HuH-7 (cell line): ENCODE data around the gene STK38.
"Not testable (repeated sequence)": the region's sequence is repeated elsewhere in the genome, so short reads cannot be mapped to it uniquely, and the experiment has no call there.

Experiments
- DNase-seq: peaks from one replicate; pipeline ENCODE4 v3.0.0; 2011; ENCODE audit warnings: low spot score

The STK38 gene

DNA sequence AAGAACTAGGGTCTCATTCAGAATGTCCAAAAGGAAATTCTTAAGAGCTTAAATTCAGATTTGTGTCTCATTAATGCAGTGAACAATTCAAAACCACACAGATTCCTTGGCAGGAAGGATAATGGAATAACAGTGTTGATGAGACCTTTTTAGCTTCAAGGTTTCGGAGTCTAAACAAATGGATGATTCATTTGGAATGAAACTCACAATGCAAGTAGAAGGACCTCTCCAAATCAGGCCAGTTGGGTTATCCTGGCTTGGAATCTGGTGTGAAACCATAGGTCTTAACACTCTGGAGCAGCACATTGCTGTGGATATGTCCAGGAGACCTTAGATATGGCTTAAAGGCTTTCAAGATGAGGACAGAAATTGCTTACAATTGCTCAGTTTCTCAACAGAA is 59.6 kb downstream of the STK38 start:
- DNase-seq, result no peak

GRCh38 chr6:36484736-36485135 is 62.5 kb downstream of the STK38 start:
- DNase-seq, result no peak

DNA sequence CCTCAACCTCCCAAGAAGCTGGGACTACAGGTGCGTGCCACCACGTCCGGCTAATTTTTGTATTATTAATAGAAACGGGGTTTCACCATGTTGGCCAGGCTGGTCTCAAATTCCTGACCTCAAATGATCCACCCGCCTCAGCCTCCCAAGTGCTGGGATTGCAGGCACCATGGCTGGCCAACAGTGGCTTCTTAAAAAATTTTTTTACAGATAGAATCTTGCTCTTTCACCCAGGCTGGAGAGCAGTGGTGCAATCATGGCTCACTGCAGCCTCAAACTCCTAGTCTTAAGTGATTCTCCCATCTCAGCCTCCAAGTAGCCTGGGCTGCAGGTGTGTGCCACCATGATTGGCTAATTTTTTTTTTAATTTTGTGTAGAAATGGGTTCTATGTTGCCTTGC is 64.0 kb downstream of the STK38 start:
- not testable (repeated sequence) for DNase-seq

- DNase-seq, result no peak
These were observed 68.0 kb downstream of the STK38 start for GRCh38 chr6:36479256-36479655.

- DNase-seq, result no peak
These were observed 69.2 kb downstream of the STK38 start for GRCh38 chr6:36478051-36478526.

GRCh38 chr6:36469946-36470345 is 77.3 kb downstream of the STK38 start:
- DNase-seq, result no peak

DNA sequence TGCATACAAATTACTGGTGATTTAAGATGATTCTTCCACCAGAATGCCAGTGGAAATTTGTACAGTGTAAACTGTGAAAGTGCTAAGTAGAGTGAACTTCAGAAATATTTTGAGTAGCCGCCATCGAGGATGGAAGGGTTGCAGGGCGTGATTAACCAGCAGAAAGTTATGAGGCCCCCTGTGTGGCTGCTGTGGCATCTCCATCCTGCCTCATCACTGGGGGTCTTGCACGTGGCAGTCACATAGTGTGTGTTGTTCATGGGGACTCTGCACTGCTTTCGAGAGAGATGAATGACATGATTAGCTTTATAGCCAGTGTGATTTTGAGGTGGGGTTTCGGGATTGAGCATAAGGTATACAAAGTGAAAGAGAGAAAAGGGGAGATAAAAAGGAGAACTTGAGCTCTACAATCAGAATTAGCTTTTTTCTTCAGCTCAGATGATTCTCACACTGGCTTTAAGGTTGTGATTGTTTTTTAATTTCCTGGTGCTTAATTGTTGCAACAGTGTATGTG is 78.1 kb downstream of the STK38 start:
- no peak for DNase-seq

- DNase-seq, result no peak
These were observed 79.7 kb downstream of the STK38 start for GRCh38 chr6:36467625-36468024.

- no peak for DNase-seq
These were observed 83.0 kb downstream of the STK38 start for GRCh38 chr6:36464233-36464632.

DNA sequence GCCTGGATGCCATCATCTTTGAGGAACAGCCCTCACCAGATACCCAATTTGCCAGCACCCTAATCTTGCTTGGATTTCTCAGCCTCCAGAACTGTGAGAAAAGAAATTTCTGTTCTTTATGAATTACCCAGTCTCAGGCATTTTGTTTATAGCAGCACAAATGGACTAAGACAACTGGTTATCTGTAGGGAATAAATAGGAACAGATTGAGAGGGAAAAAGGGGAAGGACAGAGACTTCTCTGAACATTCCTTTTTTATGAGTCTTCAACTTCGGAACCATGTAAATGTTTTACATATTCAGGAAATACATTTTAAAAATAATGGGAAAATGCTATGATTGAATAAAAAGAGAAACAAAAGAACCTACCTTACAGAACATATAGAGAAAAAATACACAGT is 83.6 kb downstream of the STK38 start:
- no peak for DNase-seq

- DNase-seq, result no peak
These were observed 85.6 kb downstream of the STK38 start for GRCh38 chr6:36461646-36462045.

DNA sequence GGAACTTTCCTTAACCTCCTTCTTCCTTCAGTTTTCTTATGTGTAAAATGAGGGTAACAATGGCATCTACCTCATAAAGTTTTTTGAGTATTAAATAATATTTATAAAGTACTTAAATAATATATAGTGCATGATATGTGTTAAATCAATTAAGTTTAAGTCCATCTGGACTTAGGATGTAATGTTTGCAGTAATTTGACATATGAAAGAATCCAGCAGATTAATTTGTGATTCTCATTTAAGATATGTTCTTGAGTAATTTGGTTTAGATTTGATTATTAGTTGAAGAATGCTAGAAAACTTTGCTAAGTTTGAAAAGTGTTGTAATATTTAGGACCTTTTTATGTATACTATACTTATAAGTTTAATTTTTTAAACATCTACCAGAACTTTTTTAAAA is 86.4 kb downstream of the STK38 start:
- DNase-seq, result no peak

DNA sequence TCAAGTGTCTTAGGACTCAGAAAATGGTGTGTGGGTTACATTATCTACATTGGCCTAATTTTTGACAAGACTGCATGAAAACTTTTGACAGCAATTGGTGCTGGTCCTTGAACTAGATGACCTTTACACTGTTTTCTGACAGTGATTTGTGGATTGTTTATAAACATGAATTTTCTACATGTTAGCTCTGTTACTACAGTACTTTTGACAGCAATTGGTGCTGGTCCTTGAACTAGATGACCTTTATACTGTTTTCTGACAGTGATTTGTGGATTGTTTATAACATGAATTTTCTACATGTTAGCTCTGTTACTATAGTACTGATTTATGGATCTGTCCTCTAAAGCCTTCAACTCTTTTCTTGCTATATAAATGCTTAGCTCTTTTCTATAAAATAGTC is 87.8 kb downstream of the STK38 start:
- no peak for DNase-seq

DNA sequence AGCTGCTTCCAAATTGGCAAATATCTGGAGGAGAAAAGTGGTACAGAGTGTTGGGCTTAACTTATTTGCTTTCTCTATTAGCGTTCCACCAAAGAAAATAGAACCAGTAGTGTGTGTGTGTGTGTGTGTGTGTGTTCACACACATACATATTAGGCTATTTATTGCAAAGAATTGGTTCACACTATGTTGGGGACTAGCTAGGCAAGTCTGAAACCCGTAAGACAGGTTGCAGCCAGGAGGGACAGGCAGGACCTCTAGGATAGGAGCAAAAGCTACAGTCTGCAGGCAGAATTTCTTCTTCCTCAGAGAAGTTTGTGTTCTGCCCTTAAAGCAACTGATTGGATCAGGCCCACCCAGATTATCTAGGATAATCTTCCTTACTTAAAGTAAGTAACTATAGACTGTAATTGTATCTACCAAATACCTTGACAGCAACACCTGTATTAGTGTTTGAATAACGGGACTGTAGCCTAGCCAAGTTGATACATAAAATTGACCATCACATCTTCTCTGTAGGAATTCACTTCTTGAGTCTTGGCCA is 91.7 kb downstream of the STK38 start:
- no peak for DNase-seq

DNA sequence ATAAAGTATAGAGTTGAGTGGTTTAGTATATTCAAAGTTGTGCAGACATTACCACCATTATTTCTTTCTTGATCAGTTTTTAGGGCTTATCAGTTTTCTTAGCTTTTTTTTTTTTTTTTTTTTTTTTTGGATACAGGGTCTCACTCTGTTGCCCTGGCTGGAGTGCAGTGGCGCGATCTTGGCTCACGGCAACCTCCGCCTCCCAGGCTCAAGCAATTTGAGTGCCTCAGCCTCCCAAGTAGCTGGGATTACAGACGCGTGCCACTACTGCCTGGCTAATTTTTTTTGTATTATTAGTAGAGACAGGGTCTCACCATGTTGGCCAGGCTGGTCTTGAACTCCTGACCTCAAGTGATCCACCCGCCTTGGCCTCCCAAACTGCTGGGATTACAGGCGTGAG is 94.4 kb downstream of the STK38 start:
- DNase-seq, result not testable (repeated sequence)

- not testable (repeated sequence) for DNase-seq
These were observed 98.1 kb downstream of the STK38 start for GRCh38 chr6:36449173-36449572.

DNA sequence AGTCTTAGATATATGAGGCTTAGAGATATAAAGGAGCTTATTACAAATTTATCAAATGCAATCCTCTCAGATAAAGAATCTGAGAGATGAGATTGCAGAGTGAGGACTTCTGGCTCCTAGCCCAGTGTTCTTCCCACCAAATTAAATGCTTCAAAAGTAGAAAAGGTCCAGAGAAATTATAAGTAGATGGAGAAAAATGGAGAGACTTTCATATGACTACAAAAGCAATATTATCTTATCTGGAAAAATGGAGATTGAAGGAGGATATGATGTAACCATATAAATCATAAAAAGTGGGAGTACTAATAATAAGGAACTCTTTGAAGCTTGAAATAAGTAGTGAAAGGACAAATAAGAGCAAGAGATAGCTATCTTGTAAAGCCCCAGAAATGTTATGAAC is 101.7 kb downstream of the STK38 start:
- no peak for DNase-seq

DNA sequence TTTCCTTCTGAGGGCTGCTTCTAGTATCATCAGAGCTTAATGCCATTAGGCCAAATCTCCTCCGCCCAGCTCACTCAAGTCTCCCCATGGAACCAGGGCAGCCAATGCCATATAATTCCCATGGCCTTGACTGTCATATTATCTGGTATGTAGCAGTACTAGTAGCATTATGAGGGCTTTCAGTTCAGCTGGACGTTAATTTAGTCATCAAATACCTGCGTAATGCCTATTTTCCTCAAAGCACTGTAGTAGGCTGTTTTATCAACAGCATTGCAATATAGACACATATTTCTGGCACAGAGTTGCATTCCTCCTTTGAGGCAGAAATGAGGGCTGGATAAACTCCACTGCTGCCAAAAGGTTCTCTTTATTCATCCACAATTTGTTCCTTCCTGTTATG is 102.8 kb downstream of the STK38 start:
- DNase-seq, result no peak
